Parathyroid adenoma (tissue), 2 donors: Measurements from ENCODE around the gene SNAPC3.

Experiments
- H2AFZ ChIP-seq: fragments of 300-600 bp; sonication (generic); one replicate; pipeline ENCODE4 v1.7.0; 2017; ENCODE audit warnings: antibody characterized with exemption, mild to moderate bottlenecking
- H3K27ac ChIP-seq: fragments of 300-600 bp; sonication (generic); one replicate; pipeline ENCODE4 v1.7.0; 2017
- H3K27me3 ChIP-seq: fragments of 300-600 bp; sonication (generic); one replicate; pipeline ENCODE4 v1.7.0; 2017; ENCODE audit warnings: low read length; ENCODE audit not compliant: control insufficient read depth, insufficient read depth
- H3K36me3 ChIP-seq: fragments of 300-600 bp; sonication (generic); one replicate; pipeline ENCODE4 v1.7.0; 2017; ENCODE audit warnings: low read length; ENCODE audit not compliant: control insufficient read depth, insufficient read depth
- H3K4me1 ChIP-seq: fragments of 300-600 bp; sonication (generic); one replicate; pipeline ENCODE4 v1.7.0; 2017; ENCODE audit warnings: control low read depth
- H3K4me2 ChIP-seq: fragments of 300-600 bp; sonication (generic); one replicate; pipeline ENCODE4 v1.7.0; 2017; ENCODE audit warnings: low read length
- H3K4me3 ChIP-seq: fragments of 300-600 bp; sonication (generic); one replicate; pipeline ENCODE4 v1.7.0; 2017; ENCODE audit warnings: low read depth, low read length
- H3K79me2 ChIP-seq: fragments of 300-600 bp; sonication (generic); one replicate; pipeline ENCODE4 v1.7.0; 2017; ENCODE audit warnings: control low read depth
- H3K9ac ChIP-seq: fragments of 300-600 bp; sonication (generic); one replicate; pipeline ENCODE4 v1.7.0; 2017; ENCODE audit warnings: mild to moderate bottlenecking
- H3K9me3 ChIP-seq: fragments of 300-600 bp; sonication (generic); one replicate; pipeline ENCODE4 v1.7.0; 2017; ENCODE audit warnings: low read length; ENCODE audit not compliant: control insufficient read depth
- TF ChIP-seq, protein P1 (sequence below): fragments of 300-600 bp; sonication (generic); IDR thresholded peaks from one replicate; pipeline ENCODE4 v1.7.0; 2017; ENCODE audit warnings: antibody characterized with exemption, mild to moderate bottlenecking
- donor health status: primary hyperparathyroidism.

The SNAPC3 gene

DNA sequence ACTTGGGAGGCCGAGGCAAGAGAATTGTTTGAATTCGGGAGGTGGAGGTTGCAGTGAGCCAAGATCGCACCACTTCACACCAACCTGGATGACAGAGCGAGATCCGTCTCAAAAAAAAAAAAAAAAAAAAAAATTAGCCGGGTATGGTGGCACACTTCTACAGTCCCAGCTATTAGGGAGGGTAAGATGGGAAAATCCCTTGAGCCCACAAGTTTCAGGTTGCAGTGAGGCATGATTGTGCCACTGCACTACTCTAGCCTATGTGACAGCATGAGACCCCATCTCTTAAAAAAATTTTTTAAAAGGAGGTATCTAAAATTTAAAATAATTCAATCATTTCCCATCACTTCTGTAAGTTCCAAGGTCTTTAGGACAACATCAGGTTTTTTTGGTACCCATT is 62.1 kb downstream of the SNAPC3 start:
- Histone ChIP-seq H3K27me3 (no peaks in the 10 kb centered on the region), H3K36me3 (no peaks in the 10 kb centered on the region), H3K4me1 (no peaks in the 10 kb centered on the region), H3K9me3 (no peaks in the 10 kb centered on the region), H3K9ac (no peak overlapping the region), H3K27ac (no peak overlapping the region), H3K79me2 (no peaks in the 10 kb centered on the region), H3K4me2 (no peak overlapping the region), H2AFZ (no peak overlapping the region), H3K4me3 (no peak overlapping the region)
- TF ChIP-seq, protein P1, sequence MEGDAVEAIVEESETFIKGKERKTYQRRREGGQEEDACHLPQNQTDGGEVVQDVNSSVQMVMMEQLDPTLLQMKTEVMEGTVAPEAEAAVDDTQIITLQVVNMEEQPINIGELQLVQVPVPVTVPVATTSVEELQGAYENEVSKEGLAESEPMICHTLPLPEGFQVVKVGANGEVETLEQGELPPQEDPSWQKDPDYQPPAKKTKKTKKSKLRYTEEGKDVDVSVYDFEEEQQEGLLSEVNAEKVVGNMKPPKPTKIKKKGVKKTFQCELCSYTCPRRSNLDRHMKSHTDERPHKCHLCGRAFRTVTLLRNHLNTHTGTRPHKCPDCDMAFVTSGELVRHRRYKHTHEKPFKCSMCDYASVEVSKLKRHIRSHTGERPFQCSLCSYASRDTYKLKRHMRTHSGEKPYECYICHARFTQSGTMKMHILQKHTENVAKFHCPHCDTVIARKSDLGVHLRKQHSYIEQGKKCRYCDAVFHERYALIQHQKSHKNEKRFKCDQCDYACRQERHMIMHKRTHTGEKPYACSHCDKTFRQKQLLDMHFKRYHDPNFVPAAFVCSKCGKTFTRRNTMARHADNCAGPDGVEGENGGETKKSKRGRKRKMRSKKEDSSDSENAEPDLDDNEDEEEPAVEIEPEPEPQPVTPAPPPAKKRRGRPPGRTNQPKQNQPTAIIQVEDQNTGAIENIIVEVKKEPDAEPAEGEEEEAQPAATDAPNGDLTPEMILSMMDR, result no peak

DNA sequence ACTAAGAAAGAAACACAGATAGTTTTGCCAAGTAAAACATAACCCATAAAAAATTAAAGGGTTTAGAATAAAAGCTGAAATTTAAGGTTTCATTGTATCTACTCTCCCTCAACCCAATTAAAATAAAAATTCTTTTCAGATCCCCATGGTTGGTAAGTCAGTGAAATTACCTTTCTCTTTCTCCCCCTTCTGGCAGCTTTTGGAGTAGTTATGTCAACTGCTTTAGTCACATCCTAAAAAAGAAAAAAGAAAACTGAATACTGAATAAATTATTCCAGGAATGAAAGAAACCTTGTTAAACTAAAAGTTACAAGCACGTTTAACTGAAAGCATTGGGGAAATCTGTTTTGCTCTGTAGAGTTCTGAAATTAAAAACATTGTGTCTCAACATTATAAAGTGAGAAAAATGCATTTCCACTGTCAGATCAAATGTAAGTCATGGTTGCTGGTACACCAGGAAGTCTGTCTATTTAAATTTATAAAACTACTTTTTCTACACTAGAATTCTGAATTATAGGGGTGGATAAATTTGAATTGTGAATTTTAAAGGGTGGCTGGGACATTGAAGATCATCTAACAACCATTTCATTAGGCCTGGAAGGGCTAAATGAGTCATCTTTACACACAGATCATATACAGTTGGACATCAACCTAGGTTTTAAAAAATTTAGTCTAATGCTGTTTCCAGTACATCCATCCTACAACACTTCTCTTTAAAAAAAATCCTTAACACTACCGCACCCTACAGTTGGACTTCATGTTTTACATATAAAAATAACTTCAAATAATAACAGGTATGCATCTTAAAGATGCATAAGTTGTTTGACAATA is 63.4 kb downstream of the SNAPC3 start:
- no peaks in the 10 kb centered on the region for H3K27me3 ChIP-seq
- no peaks in the 10 kb centered on the region for H3K4me1 ChIP-seq
- H3K9me3 ChIP-seq, result no peaks in the 10 kb centered on the region
- H3K79me2 ChIP-seq, result no peaks in the 10 kb centered on the region
- no peak overlapping the region for H3K4me3 ChIP-seq
- no peak overlapping the region for H3K4me2 ChIP-seq
- TF ChIP-seq, protein P1, result no peak
- H2AFZ ChIP-seq, result no peak overlapping the region
- H3K9ac ChIP-seq, result no peak overlapping the region
- H3K27ac ChIP-seq, result no peak overlapping the region
- H3K36me3 ChIP-seq, result no peaks in the 10 kb centered on the region

DNA sequence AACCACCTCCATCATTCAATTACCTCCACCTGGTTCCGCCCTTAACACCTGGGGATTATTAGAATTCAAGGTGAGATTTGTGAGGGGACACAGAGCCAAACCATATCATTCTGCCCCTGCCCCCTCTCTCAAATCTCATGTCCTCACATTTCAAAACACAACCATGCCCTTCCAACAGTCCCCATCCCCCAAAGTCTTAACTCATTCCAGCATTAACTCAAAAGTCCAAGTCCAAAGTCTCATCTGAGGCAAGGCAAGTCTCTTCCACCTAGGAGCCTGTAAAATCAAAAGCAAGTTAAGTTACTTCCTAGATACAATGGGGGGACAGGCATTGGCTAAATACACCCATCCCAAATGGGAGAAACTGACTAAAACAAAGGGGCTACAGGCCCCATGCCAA is 69.3 kb downstream of the SNAPC3 start:
- Histone ChIP-seq H3K9ac (no peak overlapping the region), H3K27ac (no peak overlapping the region), H3K9me3 (no peaks in the 10 kb centered on the region), H3K4me1 (no peaks in the 10 kb centered on the region), H3K27me3 (no peaks in the 10 kb centered on the region), H3K4me2 (no peak overlapping the region), H3K4me3 (no peak overlapping the region), H3K79me2 (no peaks in the 10 kb centered on the region), H2AFZ (no peak overlapping the region), H3K36me3 (no peaks in the 10 kb centered on the region)
- TF ChIP-seq, protein P1, result no peak

DNA sequence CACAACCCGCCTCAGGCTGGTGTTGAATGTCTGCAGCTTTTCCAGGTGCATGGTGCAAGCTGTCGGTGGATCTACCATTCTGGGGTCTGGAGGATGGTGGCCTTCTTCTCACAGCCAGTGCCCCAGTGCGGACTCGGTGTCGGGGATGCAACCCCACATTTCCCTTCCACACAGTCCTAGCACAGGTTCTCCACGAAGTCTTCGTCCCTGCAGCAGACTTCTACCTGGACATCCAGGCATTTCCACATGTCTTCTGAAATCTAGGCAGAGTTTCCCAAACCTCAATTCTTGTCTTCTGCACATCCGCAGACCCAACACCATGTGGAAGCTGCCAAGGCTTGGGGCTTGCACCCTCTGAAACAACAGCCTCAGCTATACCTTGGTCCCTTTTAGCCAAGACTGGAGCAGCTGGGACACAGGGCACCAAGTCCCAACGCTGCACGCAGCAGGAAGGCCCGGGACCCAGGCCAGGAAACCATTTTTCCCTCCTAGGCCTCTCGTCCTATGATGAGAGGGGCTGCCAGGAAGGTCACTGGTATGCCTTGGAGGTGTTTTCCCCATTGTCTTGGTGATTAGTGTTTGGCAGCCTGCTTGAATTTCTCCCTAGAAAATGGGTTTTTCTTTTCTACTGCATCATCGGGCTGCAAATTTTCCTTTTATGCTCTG is 69.9 kb downstream of the SNAPC3 start:
- H3K4me1 ChIP-seq, result no peaks in the 10 kb centered on the region
- no peak overlapping the region for H2AFZ ChIP-seq
- H3K9me3 ChIP-seq, result no peaks in the 10 kb centered on the region
- H3K4me2 ChIP-seq, result no peak overlapping the region
- H3K79me2 ChIP-seq, result no peaks in the 10 kb centered on the region
- H3K36me3 ChIP-seq, result no peaks in the 10 kb centered on the region
- H3K27me3 ChIP-seq, result no peaks in the 10 kb centered on the region
- TF ChIP-seq, protein P1, result no peak
- H3K27ac ChIP-seq, result no peak overlapping the region
- H3K4me3 ChIP-seq, result no peak overlapping the region
- no peak overlapping the region for H3K9ac ChIP-seq
